Hematopoietic multipotent progenitor cell treated with erythropoietin and hydrocortisone succinate and interleukin-3 and kit ligand, for 6 days (in vitro differentiated cells): ENCODE measurements around the gene MLYCD.
A peak's percentile ranks its signal among the peaks of the same experiment; 100 is the strongest.

Experiments used
- DNase-seq: peaks from one replicate; pipeline ENCODE4 v3.0.0-alpha.2; 2015

MLYCD gene

DNA sequence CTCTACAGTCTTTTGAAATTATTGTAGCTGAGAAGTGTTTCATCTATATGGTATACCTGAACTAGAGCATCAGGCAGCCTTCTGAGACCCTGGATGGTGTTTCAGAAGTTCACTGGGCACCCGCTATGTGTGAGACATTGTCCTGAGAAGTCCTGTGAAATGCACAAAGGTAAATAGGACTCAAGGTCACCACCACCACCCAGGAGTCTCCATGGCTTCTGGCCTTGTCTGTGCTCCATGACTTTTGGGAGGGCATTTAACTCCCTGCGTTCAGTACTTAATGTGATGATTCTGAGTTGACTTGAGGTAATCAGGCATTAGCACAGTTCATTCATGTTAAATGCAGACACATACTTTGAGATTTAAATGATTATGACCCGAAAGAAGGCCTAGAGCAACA, 1.1 kb downstream of the MLYCD start:
- DNase-seq, result peak; percentile 6

DNA sequence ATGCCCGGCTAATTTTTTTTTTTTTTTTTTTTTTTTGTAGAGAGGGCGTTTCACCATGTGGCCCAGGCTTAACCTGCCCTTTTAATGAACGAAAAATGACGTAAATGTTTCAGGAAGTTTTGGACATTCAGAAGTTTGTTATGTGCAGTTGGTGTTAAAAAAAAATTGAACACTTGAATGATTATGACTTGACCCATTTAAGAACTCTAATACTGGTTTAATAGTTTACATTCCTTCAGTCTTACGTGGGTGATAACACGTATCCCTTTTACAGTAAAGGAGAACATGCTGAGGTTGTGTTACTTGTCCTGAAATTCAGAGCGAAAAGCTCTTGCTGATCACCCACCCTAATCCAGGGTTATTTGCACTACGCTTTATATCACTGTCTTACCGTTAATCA, 1.7 kb downstream of the MLYCD start:
- no peak for DNase-seq

GRCh38 chr16:83901101-83901500, 2.2 kb downstream of the MLYCD start:
- DNase-seq, result no peak

DNA sequence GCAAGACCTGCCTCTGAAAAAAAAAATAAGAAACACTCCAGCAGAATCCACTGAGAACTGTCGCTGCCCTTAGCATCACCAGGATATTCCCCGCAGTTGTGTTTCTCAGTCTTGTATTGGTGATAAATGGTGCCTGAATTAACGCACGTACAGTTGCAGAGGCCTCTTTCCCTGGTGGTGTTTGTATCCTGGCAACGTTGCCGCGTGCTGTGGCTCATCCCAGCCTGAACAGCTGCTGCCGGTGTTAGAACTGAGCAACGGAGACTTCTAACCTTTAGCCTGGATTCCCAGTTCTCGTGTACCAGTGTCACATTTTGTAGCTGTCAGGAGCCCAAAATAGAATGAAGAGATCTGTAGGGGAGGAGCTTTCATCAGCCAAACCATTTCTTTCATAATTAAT, 4.8 kb downstream of the MLYCD start:
- DNase-seq, result no peak

DNA sequence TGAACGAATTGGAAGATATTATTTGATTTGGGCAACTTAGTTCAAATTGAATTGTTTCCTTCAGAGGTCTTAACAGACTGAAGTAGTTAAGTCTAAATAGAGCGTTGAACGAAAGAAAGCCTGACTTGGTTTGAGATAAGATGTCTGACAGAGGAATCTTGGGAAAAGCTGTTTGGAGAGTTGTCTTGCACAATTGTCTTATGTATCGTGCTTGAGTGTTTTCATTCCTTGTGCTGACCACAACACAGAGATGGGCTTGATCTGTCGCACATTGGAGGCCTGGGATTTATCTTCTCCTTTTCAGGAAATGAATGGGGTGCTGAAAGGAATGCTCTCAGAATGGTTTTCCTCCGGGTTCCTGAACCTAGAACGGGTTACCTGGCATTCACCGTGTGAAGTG, 7.8 kb downstream of the MLYCD start:
- DNase-seq, result no peak

DNA sequence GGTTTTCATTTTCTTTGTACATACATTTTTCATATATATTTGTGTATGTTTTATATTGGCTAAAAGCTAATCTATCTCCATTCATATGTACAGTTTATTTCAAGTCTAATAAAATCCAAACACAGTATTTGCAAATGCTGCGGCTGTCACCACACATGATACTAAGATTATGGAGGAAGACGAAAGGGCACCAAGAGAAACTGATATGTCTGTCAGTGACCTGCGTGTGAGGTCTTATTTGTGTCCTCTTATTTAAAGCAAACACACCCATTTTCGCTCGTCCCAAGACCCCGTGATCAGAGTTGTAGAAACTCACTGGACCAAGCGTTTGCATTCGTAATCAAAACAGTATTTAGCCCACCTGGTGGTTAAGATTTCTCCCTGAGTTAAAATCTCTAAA, 8.2 kb downstream of the MLYCD start:
- no peak for DNase-seq

GRCh38 chr16:83907631-83908250, 8.8 kb downstream of the MLYCD start:
- DNase-seq, result no peak

DNA sequence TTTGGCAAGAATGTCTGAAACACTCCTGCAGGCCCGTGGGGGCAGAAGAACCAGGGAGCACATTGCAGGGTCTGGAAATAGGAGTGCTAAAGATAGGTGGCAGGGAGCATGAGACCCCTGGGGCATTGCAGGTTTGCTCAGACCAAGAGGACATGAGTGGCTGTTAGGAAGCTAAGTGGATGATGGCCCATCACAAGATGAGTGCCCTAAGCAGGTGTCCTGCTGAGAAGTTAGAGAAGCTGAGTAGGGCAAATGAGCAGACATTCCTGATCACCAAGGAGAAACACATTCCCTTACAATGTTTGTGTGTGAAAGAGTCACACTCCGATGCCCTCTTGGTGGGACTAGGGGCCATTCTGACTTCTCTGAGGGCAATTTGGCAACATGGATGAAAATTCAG, 9.9 kb downstream of the MLYCD start:
- no peak for DNase-seq

- DNase-seq, result no peak
Observed at GRCh38 chr16:83911290-83911689, 12.4 kb downstream of the MLYCD start.

- no peak for DNase-seq
Observed at GRCh38 chr16:83912519-83913244, 13.8 kb downstream of the MLYCD start.

DNA sequence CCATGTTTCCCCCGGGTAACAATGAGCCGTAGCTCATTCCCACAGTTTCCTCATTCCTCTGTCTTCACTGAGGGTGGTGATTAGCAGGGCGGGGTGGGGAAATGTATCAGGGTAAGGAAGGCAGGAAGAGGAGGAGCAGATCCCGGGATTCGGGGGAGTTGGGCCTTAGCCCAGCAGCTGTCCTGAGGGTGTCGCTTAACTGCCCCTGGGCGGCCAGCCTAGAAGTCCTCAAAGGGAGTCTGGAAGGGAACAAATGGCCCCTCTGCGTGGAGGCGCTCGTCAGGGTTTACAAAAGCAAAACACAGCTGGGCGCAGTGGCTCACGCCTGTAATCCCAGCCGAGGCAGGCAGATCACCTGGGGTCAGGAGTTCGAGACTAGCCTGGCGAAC, 14.3 kb downstream of the MLYCD start:
- DNase-seq, result no peak

GRCh38 chr16:83914091-83914710, 15.3 kb downstream of the MLYCD start:
- DNase-seq, result no peak

- no peak for DNase-seq
Observed at GRCh38 chr16:83915081-83915480, 16.2 kb downstream of the MLYCD start.

GRCh38 chr16:83915491-83915890, 16.6 kb downstream of the MLYCD start:
- DNase-seq, result no peak

DNA sequence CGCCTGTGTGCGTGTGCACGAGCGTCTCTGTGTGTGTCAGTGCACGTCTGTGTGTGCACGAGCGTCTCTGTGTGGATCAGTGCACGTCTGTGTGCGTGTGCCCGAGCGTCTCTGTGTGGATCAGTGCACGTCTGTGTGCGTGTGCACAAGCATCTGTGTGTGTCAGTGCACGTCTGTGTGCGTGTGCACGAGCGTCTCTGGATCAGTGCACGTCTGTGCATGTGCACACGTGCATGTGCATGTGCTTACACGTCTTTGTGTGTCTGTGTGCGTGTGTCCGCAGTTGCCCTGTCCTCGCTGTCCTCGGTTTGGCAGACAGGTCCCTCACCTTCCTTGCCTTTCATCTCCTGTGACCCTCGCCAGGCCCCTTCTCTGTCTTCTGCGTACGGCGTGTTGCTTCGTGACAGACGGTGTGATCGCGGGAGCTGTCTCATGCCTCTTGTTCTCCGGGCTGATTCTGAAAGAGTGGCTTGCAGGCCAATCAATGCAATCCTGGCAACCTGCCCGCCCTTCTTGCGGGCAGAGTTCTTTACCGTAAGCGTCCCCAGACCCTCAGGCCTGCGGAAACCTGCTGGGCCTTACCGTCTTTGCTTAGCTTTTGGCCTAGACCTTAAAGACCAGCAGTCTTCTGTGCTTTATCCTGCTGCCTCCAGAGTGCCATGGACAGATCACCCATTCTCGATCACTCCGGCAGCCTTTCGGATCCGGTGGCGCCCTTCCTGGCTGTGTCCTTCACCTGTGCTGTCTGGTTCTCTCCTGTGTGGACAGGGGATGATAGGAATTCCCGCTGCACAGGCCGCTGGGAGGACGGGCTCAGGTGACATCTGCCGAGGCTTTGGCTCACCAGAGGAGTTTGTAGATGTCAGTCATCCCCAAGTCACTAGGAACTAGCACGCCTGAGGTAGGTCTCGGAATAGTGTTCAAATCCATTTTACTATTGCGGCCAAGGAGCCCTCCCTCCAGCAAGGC, 18.5 kb downstream of the MLYCD start:
- no peak for DNase-seq

GRCh38 chr16:83920894-83921491, 22.1 kb downstream of the MLYCD start:
- no peak for DNase-seq

DNA sequence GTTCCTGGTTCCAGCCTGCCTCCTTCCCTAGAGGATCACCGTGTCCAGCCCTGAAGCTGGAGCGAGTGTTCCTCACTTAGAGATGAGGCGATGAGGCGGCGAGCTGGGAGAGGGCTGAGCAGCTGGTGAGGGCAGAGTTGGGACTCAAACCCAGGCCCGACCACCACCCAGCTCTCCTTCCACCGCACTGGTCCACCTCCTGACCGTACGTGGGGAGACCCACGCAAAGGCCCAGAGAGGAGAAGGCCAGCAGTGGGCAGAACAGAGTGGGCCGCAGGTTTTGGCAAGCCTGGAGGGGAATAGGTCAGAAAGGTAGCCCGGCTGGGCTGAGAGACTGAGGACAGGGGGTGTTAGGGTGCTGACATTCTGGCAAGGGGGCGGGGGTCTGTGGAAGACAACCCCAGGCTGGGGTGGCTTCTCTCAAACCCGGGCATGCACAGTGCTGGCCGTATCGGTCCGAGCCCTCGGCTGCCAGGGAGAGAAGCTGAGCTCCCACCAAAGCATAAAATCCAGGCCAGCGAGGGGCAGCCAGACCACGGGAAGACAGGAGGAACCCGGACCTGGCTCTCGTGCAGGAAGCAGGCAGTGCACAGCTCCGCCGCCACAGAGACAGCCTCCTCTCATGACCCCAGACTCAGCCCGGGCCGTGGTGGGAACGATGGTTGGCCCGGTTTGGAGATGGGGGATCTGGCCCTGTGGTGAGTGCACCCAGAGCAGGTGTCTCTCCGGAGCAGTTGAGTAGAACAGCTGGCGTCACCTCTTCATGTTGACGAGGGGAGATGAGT, 24.9 kb downstream of the MLYCD start:
- DNase-seq, result no peak

- no peak for DNase-seq
Observed at GRCh38 chr16:83924686-83925085, 25.8 kb downstream of the MLYCD start.

DNA sequence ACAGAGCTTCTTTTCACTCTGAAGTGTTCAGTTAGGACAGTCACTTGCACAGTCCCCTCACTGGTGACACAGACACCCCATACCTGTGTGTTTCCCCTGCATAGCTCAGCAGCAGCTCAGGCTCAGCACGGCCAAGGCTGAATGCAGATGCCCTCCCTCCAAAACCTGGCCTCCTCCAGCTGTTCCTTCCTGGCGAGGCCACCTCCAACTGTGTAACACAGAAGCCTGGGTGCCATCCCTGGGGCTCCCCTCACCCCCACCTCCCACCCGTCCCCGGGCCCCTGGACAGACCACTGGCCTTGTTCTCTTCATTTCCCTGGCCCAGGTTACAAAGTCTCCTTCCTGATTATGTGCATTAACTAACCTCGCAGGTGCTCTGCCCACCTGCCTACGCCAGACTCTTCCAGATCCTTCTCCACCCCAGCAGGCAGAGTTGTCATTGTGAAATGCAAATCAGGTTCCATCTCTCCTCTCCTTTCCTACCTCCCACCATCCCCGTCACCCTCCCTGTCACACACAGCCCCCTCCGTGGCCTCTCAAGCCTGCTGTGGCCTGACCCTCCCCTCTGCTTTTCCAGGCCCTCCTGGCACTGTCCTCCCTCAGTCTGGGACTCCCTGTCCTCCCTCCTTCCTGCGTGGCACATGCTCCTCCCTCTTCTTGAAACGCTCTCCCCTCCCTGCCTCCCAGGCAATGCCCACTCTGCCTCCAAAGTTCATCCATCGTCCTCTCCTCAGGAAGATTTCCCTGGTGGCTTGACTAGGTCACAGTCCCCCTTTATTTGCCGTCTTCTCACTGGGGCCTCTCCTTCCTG, 26.4 kb downstream of the MLYCD start:
- DNase-seq, result no peak

DNA sequence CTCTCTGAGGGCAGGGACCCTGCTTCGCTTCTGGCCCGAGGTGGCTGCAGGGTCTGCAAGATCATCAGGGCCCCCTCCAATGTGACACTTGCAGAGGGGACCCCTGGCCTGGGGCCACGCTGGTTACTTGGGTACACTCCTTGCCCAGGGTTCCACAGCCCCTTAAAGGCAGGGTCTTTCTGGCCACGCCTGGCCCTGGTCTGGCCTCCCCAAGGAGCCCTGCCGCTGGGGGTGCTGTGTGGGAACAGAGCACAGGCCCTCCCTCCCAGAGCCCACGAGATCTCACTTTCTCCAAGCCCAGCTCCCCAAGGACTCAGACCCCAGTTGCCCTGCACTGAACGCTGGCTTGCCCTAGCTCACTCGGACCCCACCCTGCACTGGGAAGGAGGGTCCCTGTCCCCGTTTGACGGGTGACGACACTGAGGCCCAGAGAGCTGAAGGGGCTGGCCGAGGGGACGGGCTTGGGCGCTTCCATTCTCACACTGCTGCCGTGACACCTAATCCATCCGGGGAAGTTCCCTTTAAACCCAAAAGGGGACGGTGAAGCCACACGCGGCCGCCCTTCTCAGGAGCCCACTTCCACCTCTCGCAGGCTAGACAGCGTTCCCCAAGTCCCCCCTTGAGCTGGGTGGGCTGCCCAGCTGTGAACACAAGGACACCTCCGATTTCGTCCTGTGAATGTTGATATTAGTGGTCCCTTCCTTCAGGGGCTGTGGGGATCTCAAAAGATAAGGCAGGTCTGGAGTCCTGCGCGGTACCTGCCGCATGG, 27.2 kb downstream of the MLYCD start:
- no peak for DNase-seq
